IPS-20b (cell line): Measurements from ENCODE around the gene BCOR.

Source experiments
- H3K27ac ChIP-seq: one replicate; pipeline ENCODE4 v1.5.1; 2013; ENCODE audit warnings: low read length
- H3K27me3 ChIP-seq: 2 replicates; pipeline ENCODE4 v1.6.1; 2013; ENCODE audit warnings: mild to moderate bottlenecking, low read length, inconsistent platforms; ENCODE audit not compliant: insufficient read depth
- H3K36me3 ChIP-seq: 2 replicates; pipeline ENCODE4 v1.6.1; 2013; ENCODE audit warnings: low read depth, mild to moderate bottlenecking, inconsistent platforms, low read length, moderate library complexity; ENCODE audit not compliant: insufficient read depth
- H3K4me1 ChIP-seq: 2 replicates; pipeline ENCODE4 v1.6.1; 2013; ENCODE audit warnings: mild to moderate bottlenecking, control low read depth, inconsistent platforms, low read length, moderate library complexity; ENCODE audit not compliant: insufficient read depth
- H3K4me3 ChIP-seq: 2 replicates; pipeline ENCODE4 v1.5.1; 2013; ENCODE audit warnings: mild to moderate bottlenecking, low read length, inconsistent platforms
- H3K9ac ChIP-seq: 2 replicates; pipeline ENCODE4 v1.6.1; 2013; ENCODE audit warnings: low read depth, mild to moderate bottlenecking, inconsistent platforms, low read length, moderate library complexity
- H3K9me3 ChIP-seq: 2 replicates; pipeline ENCODE4 v1.6.1; 2013; ENCODE audit warnings: mild to moderate bottlenecking, low read depth, low read length, inconsistent platforms; ENCODE audit not compliant: insufficient read depth

BCOR gene

DNA sequence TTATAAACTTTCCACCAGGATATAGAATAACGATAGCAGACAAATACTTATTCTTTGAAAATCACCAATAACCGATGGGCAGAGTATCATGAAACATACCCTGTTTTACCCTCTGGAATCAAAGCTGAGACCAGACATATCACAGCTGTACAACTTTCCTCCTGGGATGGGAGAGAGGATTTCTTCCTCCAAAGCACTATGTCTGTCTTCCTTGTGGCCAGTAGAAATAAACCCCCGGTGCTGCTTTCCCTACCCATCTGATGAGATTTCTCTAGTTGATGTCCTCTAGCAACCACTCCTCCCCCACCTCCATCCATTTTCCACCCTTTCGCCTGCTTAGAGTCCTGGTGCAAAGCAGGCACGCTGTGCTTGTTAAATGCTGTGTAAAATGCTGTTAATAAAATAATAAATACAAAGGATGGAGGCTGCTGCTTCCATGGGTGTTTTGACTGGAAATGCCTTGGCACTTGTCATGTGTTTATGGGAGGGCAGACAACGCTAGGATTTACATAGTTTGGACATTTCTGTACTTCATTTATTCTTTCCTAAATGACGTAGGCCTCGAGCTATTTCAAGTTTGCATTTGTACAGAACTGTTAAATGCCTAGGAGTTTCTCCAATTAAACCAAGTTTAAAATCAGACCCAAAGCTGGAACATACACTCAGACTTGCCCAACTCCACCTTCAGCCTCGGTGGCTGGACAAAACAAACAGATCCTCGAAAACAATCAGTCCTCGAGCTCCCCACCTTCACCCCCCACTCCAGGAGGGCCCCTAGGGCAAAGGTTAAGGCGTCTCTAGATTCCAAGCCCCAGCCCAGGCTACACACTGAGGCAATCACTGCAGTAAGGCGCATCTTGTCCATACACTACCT lies 10.1 kb downstream of the BCOR start:
- Histone ChIP-seq H3K4me1 (peaks cover 47% of the 10 kb centered on the region), H3K36me3 (no peaks in the 10 kb centered on the region), H3K27me3 (peaks cover 47% of the 10 kb centered on the region; the same call in 1 of the 2 replicates), H3K9me3 (no peaks in the 10 kb centered on the region), H3K4me3 (peak overlapping the region; percentile 85), H3K27ac (no peak overlapping the region), H3K9ac (peak overlapping the region; percentile 39; the same call in 1 of the 2 replicates)

DNA sequence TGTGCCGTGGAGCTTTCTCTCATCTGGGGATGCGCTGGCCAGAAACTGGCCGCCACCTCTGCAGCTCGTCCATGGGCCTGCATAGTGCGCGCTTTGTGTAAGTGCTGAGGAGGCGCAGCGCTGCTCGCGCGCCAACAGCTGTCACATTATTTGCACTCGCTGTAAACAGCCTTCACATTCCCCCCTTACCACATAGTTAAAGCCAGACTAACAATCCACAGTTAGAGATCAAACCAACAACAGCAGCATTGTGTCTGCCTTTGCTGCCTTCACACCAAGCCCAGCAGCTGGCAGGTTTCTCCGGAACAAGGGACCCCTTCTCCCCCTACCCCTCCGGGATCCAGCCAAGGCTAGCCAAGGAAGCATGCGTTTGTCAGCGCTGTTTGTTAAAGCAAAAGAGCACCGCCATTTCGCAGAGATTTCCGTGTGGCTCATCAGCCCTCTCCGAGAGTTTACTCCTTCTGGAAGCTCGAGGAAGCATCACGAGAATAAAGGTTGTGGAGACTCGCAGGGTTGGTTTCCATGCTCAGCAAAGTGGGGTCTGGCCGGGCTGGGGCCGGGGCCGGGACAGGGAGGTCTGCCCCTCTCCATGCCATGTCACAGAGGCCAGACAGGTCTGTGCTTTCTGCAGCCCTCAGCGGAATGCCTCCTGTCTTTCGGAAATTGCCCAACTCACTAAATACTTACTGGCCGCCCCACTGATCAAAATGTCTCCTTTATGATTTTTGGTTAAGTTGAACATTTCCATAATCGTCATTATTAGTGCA lies 11.0 kb downstream of the BCOR start:
- H3K9me3 ChIP-seq: no peaks in the 10 kb centered on the region
- no peak overlapping the region for H3K9ac ChIP-seq
- no peaks in the 10 kb centered on the region for H3K36me3 ChIP-seq
- peaks cover 49% of the 10 kb centered on the region for H3K4me1 ChIP-seq
- no peak overlapping the region for H3K27ac ChIP-seq
- H3K27me3 ChIP-seq: peaks cover 47% of the 10 kb centered on the region; the same call in 1 of the 2 replicates
- H3K4me3 ChIP-seq: peak overlapping the region; percentile 85; the same call in 1 of the 2 replicates

DNA sequence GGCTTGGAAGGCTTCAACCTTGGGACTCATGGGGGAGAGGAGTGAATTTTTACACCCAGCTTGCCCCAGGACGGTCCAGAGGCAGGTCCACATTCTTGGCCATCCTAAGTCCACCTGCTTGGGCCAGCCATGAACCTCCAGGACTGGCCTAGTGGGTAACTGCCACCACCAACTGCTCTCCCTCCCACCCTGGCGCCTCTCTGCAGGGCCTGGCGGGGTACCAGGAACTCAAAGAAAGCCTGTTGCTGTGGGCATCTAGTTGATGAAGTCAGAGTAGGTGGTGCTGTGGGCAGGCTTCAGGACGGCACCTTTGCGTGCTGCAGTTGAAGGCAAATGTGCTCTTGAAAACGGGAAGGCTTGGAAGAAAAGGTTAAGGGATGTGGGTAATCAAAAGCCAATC lies 12.0 kb downstream of the BCOR start:
- Histone ChIP-seq H3K9me3 (no peaks in the 10 kb centered on the region), H3K27ac (no peak overlapping the region), H3K9ac (no peak overlapping the region), H3K4me1 (peaks cover 54% of the 10 kb centered on the region), H3K4me3 (0 out of 2 replicates have a peak overlapping the region, but pooled peaks have one; percentile 60), H3K36me3 (no peaks in the 10 kb centered on the region), H3K27me3 (peaks cover 47% of the 10 kb centered on the region; the same call in 1 of the 2 replicates)

DNA sequence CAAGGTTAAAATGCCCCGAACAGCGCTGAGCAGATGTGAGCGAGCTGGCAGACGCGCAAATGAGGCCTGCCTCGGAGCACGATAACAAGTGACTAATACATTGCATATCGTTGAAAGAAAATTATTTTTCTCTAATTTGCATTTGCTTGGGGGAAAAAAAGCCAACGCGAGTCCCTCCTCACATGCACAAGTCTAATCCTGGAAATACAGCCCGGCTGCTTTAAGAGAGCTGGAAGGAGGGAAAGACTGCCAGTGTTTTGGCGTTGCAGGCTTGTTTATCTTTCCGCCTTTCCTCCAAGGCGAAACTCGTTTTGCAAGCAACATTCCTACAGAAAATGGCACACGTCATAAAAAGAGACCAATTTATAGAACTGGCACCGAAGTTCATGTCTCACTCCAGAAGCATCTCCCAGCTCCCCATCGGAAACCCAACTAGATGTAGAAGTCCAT lies 12.6 kb downstream of the BCOR start:
- no peak overlapping the region for H3K9ac ChIP-seq
- H3K4me3 ChIP-seq: peak overlapping the region; percentile 60; the same call in 1 of the 2 replicates
- H3K27me3 ChIP-seq: peaks cover 47% of the 10 kb centered on the region; the same call in 1 of the 2 replicates
- no peaks in the 10 kb centered on the region for H3K36me3 ChIP-seq
- H3K4me1 ChIP-seq: peaks cover 54% of the 10 kb centered on the region
- no peaks in the 10 kb centered on the region for H3K9me3 ChIP-seq
- no peak overlapping the region for H3K27ac ChIP-seq

DNA sequence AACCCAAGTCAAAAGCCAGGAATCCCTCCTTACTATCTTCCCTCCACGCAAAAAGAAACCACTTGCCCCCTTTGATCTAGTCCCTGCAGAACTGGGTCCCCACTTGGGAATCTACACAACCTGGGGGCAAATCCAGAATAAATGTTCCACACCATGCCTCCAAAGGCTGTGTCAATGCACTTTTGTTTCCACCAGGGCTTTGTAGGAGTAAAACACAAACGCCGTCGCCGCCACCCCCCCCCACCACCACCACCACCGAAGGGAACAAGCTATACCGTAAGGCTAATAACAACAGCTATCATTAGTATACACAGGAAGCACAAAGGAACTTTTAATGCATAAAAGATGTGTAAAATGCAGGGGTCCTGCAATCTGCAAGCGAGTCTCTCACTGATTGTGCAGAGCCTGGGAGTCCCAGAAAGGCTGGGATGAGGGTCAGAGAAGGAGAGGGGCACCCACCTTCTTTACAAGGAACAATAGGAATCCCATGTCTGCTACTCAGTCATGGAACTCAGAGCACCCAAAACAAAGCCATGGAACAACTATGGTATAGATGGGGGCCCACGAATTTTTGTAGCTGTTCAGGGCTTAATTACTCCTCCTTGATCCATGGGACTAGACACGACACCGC lies 13.2 kb downstream of the BCOR start:
- no peaks in the 10 kb centered on the region for H3K9me3 ChIP-seq
- peaks cover 46% of the 10 kb centered on the region; the same call in 1 of the 2 replicates for H3K27me3 ChIP-seq
- peak overlapping the region; percentile 60; the same call in 1 of the 2 replicates for H3K4me3 ChIP-seq
- peaks cover 55% of the 10 kb centered on the region for H3K4me1 ChIP-seq
- H3K36me3 ChIP-seq: 0 out of 2 replicates have a peak, but pooled peaks cover 3% of the 10 kb centered on the region
- no peak overlapping the region for H3K27ac ChIP-seq
- H3K9ac ChIP-seq: no peak overlapping the region

DNA sequence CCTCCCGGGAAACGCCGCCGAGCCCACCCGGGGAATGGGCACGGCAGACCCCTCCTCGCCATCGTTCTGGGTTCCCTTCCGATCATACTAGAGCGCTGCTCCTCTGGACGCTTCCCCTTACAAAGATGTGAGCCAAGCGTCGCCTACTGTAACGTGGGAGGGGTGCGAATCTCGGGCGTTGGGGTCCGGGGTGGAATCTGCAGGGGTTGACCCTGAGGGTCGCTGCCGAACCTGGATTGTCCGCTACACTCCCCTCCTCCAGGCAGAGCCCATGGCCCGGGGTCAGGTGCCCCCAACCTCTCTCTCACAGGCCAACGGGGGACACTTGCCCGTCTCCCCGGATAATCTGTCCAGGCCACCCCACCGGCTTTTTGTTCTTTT lies 13.8 kb downstream of the BCOR start:
- Histone ChIP-seq H3K9ac (peak overlapping the region; percentile 32; the same call in 1 of the 2 replicates), H3K27me3 (peaks cover 42% of the 10 kb centered on the region; the same call in 1 of the 2 replicates), H3K4me3 (peak overlapping the region; percentile 60; the same call in 1 of the 2 replicates), H3K4me1 (peaks cover 56% of the 10 kb centered on the region; the same call in 1 of the 2 replicates), H3K27ac (no peak overlapping the region), H3K36me3 (0 out of 2 replicates have a peak, but pooled peaks cover 7% of the 10 kb centered on the region), H3K9me3 (no peaks in the 10 kb centered on the region)

DNA sequence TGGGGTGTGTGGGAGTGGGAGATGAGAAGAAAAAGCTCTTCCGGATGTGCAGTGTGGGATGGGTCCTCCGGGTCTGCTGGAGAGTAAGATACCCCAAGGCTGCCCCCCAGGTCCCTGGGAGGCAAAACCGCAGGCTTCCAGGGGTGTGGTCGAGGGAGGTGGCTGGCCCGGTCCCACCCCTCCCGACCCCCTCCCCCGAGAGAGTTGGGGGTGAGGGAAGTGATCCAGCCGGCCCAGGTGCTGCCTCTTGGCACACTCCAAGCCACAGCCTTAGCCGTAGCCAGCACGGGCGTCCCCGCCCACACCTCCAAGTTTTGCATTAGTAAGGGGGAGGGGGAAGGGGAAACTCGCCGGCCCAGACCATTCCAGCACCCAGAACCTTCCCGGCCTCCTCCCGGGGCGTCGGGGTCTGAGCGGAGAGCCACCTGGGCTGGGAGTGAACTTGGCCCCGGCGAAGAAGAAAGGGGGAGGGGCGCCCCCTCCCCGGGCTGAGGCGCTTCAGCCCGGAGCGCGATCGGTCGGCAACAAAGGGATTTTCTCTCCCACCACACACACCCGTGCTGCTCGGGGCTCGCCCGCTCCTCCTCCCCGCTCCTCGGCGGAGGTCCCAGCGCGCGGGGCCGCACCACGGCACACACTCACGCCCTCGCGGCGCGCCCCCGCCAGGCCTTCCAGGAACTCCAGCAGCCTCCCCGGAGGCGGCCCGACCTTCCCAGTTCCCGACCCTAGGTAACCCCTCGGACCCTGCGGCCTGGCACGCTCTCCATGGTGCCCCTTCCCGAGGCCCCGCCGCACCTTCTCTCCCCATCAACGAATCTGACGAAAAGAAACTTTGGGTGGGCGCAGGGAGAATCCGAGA lies 14.4 kb downstream of the BCOR start:
- Histone ChIP-seq H3K27ac (no peak overlapping the region), H3K4me3 (peak overlapping the region; percentile 60; the same call in 1 of the 2 replicates), H3K27me3 (peaks cover 42% of the 10 kb centered on the region; the same call in 1 of the 2 replicates), H3K4me1 (peaks cover 51% of the 10 kb centered on the region; the same call in 1 of the 2 replicates), H3K36me3 (0 out of 2 replicates have a peak, but pooled peaks cover 8% of the 10 kb centered on the region), H3K9me3 (no peaks in the 10 kb centered on the region), H3K9ac (peak overlapping the region; percentile 32; the same call in 1 of the 2 replicates)

DNA sequence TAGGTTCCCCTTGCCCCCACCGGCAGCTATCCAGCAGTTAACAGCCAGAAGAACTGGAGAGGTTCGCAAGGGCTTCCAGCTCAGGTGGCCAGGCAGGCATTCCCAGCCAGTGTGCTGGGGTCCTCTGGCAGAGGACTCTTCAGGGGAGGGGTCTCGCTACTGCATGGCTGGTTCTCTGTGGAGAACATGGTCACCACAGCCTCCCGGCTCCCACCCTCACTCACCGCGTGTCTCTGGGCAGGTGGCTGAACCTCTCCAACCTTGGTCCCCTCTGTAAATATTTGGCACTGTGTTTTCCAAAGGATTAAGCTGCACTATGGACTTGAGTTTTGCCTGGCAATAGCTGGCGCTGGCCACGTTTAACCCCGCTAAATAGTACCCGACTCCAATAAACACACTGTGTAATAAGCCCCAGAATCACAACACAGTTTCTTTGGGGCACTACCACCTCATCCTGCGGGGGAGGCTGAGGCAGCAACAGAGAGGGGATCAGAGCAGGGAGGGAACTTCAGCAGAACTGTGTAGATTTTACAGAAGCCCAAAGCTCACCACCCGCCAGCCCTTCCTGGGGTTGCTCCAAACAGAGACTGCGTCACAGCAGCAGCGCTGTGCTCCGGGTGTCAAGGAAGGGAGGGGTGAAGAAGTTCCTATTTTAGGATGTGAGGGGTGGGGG lies 15.2 kb downstream of the BCOR start:
- Histone ChIP-seq H3K4me1 (peaks cover 44% of the 10 kb centered on the region; the same call in 1 of the 2 replicates), H3K9ac (no peak overlapping the region), H3K4me3 (no peak overlapping the region; the same call in 1 of the 2 replicates), H3K36me3 (peaks cover 16% of the 10 kb centered on the region; the same call in 1 of the 2 replicates), H3K27me3 (peaks cover 37% of the 10 kb centered on the region; the same call in 1 of the 2 replicates), H3K27ac (no peak overlapping the region), H3K9me3 (no peaks in the 10 kb centered on the region)

DNA sequence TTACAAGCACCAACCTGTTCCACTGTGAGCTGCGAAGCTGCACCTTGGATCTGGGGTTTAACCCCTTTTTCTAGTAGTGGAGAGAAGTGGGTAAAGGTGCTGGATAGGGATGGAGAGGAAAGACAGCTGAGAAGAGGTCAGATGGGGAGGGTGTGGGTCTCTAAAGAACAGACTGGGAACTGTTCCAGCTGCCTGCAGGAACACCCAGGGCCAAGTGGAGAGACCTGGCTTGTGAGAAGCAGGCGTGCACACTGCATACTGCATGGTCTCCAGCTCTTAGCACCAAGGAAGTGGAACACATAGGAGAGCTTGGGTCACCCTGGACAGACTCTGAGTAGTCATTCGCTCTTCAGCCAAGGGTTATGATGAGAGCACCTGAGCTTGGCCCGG lies 16.1 kb downstream of the BCOR start:
- peaks cover 39% of the 10 kb centered on the region; the same call in 1 of the 2 replicates for H3K4me1 ChIP-seq
- no peak overlapping the region for H3K27ac ChIP-seq

More for the DNA sequence above, 16.1 kb downstream of the BCOR start:
- peak overlapping the region; percentile 16; the same call in 1 of the 2 replicates for H3K4me3 ChIP-seq
- no peaks in the 10 kb centered on the region for H3K9me3 ChIP-seq
- H3K27me3 ChIP-seq: peaks cover 28% of the 10 kb centered on the region; the same call in 1 of the 2 replicates
- H3K36me3 ChIP-seq: peaks cover 25% of the 10 kb centered on the region
- no peak overlapping the region for H3K9ac ChIP-seq
